ENCODE results near the gene STIM2.

DNA sequence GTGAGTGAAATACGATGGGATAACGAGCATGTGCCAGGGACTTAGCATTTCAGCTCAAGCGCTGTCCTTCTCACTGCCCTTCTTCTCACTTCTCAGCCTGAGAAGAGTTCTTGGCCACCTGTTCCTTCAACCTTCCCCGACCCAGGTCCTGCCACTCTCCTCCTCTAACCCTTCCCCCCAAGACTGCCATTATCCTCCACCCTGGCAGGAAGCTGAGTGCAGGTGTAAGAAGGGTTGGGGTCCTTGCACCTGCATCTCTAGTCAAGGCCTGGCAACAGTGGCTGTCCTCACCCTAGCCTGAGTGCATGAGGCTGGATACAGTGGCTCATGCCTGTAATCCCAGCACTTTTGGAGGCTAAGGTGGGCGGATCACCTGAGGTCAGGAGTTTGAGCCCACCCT is 19.9 kb upstream of the STIM2 start:
- TF ChIP-seq TAF1 (IDR thresholded peaks at IDR 0.05; ENCODE audit: low read depth, low read length) (no peak), POLR2A (IDR thresholded peaks at IDR 0.05; ENCODE audit: low read depth, low read length) (no peak)

Measured in GM12891 (cell line).